T-helper 1 cell treated with Interleukin-12 subunit alpha and Interleukin-12 subunit beta and Interleukin-4 antibody, amounts not matched to agents 30 ng/mL and 1 ng/mL, for 36 hours (primary cell): Measurements from ENCODE around the gene MRM2. TPM values are rescaled to one million over a fixed set of nuclear protein-coding genes. Genes with fewer than 3 reads are reported as not detected.

Source experiments
- intact Hi-C: fragments of 100-400 bp; cut with micrococcal nuclease; formaldehyde crosslinking; loops from one replicate; pipeline ENCODE4 v1.15.1; 2024
- total RNA-seq: library from RNA; stranded (reverse); gene quantifications from 2 replicates; pipeline ENCODE4 v1.2.3, GENCODE V29; 2022

The MRM2 gene
- total RNA-seq, 1 donor from 2014 or later = 33.9 TPM

- intact Hi-C loops = no loop called here
Observed at GRCh38 chr7:2224491-2224928, 17.5 kb downstream of the MRM2 start.

GRCh38 chr7:2223321-2223720 is 18.7 kb downstream of the MRM2 start:
- intact Hi-C loops = no loop called here

- intact Hi-C loops = no loop called here
Observed at GRCh38 chr7:2222516-2222915, 19.5 kb downstream of the MRM2 start.

- intact Hi-C loops = no loop called here
Observed at GRCh38 chr7:2220954-2221353, 21.1 kb downstream of the MRM2 start.

- intact Hi-C loops = no loop called here
Observed at GRCh38 chr7:2220506-2220905, 21.5 kb downstream of the MRM2 start.

- intact Hi-C loops = no loop called here
Observed at GRCh38 chr7:2220030-2220429, 22.0 kb downstream of the MRM2 start.

GRCh38 chr7:2219606-2220005 is 22.4 kb downstream of the MRM2 start:
- intact Hi-C loops = no loop called here

DNA sequence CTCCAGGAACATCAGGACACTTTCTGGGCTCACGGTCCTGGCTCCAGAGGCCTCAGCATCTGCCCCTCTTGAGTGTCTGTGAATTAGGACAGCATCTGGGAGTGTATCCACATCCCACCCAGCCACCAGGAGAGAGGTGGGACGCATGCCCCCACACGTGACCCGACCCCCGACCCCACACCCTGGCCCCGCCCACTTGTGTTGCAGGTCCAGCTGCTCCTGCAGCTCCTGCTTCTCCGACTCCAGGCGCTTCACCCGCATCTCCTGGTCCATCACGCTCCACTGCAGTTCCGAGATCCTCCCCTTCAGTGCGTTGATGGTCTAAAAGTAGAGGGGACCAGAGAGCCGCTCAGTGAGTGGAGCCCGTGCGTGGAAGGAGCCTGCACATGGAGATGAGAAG is 22.9 kb downstream of the MRM2 start:
- intact Hi-C loops = no loop called here

- intact Hi-C loops = no loop called here
Observed at GRCh38 chr7:2218444-2218785, 23.6 kb downstream of the MRM2 start.

- intact Hi-C loops = no loop called here
Observed at GRCh38 chr7:2217716-2218443, 24.1 kb downstream of the MRM2 start.

DNA sequence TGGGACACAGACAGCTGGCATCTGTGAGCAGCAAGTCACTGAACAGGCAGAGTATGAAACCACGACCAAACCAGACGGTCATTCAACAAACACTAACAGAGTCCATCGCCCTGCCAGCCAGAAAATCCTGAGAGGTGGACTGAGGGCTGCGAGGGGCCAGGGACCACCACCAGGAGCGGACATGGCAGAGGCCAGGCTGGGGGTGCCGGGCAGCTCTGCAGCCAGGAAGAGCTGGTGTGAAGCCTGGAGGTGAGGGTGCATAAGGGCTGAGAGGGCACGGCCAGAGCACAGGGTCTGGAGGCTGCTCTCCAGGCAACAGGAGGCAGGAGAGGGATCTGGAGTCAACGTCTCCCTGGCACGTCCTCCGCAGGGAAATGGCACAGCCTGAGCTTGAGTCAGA is 24.8 kb downstream of the MRM2 start:
- intact Hi-C loops = no loop called here

- intact Hi-C loops = no loop called here
Observed at GRCh38 chr7:2215851-2216250, 26.2 kb downstream of the MRM2 start.

DNA sequence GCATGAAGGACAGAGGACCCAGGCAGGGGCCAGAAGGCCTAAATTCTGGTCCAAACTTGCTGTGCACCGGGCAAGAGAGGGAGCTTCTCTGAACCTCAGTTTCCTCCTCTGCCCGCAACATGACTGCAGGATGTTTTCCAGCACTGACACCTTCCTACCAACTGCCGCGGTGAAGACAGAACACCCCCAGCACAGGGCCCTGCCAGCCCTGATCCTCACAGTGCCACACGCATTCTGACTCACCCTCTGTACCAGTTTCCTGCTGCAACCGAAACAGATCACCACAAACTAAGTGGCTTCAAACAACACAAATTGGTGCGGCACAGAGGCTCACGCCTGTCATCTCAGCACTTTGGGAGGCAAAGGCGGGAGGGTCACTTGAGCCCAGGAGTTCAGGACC is 27.4 kb downstream of the MRM2 start:
- intact Hi-C loops = no loop called here

GRCh38 chr7:2213551-2214215 is 28.3 kb downstream of the MRM2 start:
- intact Hi-C loops = no loop called here

GRCh38 chr7:2212906-2213305 is 29.1 kb downstream of the MRM2 start:
- intact Hi-C loops = no loop called here

GRCh38 chr7:2211926-2212325 is 30.1 kb downstream of the MRM2 start:
- intact Hi-C loops = no loop called here

DNA sequence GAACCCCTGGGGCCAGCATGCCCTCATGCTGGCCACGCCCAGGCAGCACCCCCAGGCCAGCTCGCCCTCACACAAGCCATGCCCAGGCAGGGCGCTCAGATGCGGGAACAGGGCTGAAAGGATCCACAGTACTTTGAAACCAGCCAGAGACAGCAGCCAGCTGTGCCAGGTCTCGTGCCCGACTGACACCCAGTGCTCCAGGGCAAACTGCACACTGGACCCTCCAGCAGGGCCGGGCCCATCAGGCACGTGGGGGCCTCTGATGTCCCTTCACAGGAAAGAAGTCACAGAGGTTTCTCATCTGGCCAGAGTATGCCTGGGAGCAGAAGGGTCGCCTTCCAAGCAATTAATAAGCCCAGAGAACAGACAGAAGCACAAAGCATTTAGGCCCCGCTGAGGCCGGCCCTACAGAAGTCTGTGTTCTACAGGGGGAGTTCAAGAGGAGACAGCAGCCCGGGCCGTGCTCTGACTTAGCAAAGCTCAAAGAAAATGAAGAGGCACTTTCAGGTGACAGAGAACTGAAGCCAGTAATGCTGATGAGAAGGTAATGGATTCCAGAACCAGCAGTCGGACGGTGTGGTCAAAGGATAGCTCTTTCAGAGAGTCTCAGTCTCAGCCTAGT is 30.6 kb downstream of the MRM2 start:
- intact Hi-C loops = no loop called here

DNA sequence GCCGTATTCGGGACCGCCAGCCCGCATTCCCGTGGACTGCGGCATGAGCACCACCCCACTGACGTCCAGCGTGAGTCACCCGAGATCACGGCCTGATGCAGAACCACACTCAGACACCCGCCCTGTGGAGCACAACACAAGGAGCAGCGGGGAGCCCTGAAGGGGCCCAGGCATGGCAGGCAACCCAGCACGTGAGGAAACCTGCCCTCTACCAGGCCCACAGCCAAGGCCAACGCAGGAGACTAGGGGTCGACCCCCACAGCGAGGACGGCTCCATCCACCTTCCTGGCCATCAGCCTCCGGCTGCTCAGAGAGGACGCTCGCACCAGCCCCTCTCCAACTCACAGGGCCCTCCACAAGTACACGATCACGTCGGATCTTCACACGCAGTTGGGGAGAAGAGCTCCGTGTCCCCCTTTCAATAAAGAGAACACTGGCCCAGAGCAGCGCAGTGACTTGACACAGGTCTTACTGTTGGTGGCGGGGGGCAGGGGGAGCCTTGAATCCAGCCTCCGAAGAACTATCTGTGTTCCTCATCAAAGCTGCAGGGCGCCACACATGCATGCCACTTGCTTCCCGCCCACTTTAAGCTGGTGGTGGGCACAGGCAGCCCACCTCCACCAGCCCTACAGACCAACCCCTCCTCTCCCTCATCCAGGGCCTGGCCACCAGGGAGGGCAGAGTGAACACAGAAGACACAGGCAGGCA is 31.3 kb downstream of the MRM2 start:
- intact Hi-C loops = no loop called here

DNA sequence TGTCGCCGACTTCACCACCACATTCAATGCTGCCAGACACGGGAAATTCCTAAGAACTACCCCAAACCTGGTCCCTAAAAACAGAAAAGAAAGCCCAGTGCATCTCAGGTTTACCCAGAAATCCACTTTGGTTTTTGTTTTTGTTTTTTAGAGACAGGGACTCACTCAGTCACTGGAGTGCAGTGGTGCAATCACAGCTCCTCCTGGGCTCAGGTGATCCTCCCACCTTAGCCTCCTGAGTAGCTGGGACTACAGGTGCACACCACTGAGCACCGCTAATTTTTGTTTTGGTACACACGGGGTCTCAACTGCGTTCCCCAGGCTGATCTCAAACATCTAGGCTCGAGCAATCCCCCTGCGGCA is 32.1 kb downstream of the MRM2 start:
- intact Hi-C loops = loop anchor here (1.0 to 2.0 kb wide), 3 partner anchors 415 to 631 kb away; no protein-coding TSS in a partner anchor

DNA sequence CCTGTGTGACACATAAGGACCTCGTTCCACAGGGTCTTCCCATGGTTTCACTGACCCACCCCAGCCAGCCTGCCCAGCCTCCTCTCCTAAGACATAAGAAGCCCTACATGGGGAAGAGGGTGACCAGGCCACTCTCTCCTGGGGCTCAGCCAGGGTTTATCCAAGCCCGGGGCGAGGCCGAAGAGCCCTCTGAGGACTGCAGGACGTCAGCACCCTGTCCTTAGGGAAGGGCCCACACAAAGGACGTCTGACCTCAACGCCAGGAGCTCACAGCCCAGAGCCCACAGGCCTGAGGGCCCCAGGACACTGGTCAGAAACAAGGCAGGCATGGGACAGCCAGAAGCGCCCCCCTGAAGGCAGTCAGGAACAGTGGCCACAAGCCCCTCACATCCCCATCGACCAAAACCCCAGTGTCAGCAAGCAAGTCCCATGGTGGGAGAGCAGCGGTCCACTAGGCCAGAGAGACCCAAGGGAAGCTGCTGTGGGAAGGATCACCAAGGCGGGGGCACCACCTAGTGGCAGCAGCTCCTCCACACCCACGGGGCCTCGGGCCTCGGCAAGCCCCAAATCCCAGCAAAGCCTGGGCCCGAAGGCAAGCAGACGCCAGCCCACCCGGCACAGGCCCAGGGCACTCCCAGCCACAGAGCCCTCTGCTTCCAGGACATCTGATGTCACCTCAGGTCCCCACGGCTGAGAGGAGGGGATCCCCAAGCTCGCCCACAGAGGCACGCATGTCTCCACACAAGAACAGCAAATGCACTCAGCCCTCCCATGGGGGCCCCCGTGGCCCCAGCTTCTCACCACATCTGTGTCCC is 32.7 kb downstream of the MRM2 start:
- intact Hi-C loops = loop anchor here (1.0 to 2.0 kb wide), 3 partner anchors 415 to 630 kb away; no protein-coding TSS in a partner anchor

DNA sequence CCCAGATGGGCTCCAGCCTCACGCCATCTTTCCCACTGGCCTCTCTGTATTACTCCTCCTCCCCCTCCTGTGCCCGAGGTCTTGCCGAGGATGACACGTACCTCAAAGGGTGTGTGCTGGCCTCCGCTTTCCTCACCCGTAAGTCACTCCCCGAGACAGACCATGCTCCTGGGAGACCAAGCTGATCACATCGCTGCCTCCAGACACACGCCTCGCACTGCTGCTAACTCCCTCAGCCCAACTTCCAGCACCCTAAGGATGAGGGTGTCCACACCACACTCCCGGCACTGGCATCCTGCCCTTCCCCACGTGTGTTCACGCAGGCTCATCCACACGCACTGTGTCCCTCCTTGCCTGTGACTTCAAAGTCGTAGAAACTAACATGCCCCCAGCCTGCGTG is 33.3 kb downstream of the MRM2 start:
- intact Hi-C loops = loop anchor here (1.0 to 2.0 kb wide), 3 partner anchors 414 to 629 kb away; no protein-coding TSS in a partner anchor
